Endothelial cell of umbilical vein (primary cell): ENCODE data around the gene SURF1. TPM values are rescaled to one million over a fixed set of nuclear protein-coding genes. Genes with fewer than 3 reads are reported as not detected.

Experiments used
- BruUV-seq: library from RNA; stranded (reverse); fragments of 400-500 nt; replicated peaks from 2 replicates; lab custom pipeline; 2021; lab: Mats Ljungman, UMichigan
- CTCF ChIA-PET: fragments of 300-600, 350-600 bp; sonication (Branson Sonifier 250); formaldehyde crosslinking; loops from one replicate; lab custom pipeline; 2021; ENCODE audit warnings: antibody characterized with exemption, inconsistent platforms; lab: Charles Lee
- POLR2A ChIA-PET: fragments of 300-600, 350-600 bp; sonication (Branson Sonifier 250); formaldehyde crosslinking; loops from one replicate; lab custom pipeline; 2021; ENCODE audit warnings: antibody characterized with exemption, inconsistent platforms; lab: Charles Lee
- DNase-seq: peaks from one replicate; pipeline ENCODE4 v3.0.0-alpha.2; 2011; ENCODE audit warnings: low read depth, low spot score
- FAIRE-seq: peaks from 2 replicates; lab custom pipeline; 2011; peaks lifted over from hg19 to GRCh38; lab: Jason Lieb, UNC
- H2AFZ ChIP-seq: 2 replicates; pipeline ENCODE4 v1.6.0; 2012; ENCODE audit warnings: low read depth, low read length, control low read depth, inconsistent platforms
- H3K27ac ChIP-seq: 2 replicates; pipeline ENCODE4 v1.5.1; 2011; ENCODE audit warnings: low read depth, mild to moderate bottlenecking, control low read depth, low read length, moderate library complexity; ENCODE audit not compliant: insufficient read depth
- H3K27me3 ChIP-seq, 2 experiments: 2 replicates each; pipeline versions ENCODE4 v1.6.0 to v1.6.1; 2011; ENCODE audit warnings: low read length in 2 of 2, mixed read lengths in 1 of 2; ENCODE audit not compliant: control insufficient read depth in 2 of 2, insufficient read depth in 2 of 2
- H3K36me3 ChIP-seq, 2 experiments: 2 replicates in 1 of 2; 3 replicates in 1 of 2; pipeline ENCODE4 v1.5.1; 2011; ENCODE audit warnings: low read length in 2 of 2, mild to moderate bottlenecking in 1 of 2, moderate library complexity in 1 of 2; ENCODE audit not compliant: control insufficient read depth in 2 of 2, insufficient read depth in 2 of 2; ENCODE audit errors: extremely low read depth in 1 of 2
- H3K4me1 ChIP-seq: 3 replicates; pipeline ENCODE4 v1.5.1; 2011; ENCODE audit warnings: mild to moderate bottlenecking, low read length; ENCODE audit not compliant: control insufficient read depth, insufficient read depth; ENCODE audit errors: extremely low read depth
- H3K4me2 ChIP-seq: 2 replicates; pipeline ENCODE4 v1.6.1; 2011; ENCODE audit warnings: low read length, control low read depth, mixed read lengths; ENCODE audit not compliant: insufficient read depth
- H3K4me3 ChIP-seq, 3 experiments: fragments of 200-600 bp in 1 of 3; sonication (generic), shearing (Covaris generic) in 1 of 3; replicated peaks in 1 of 3; 2 replicates each; pipeline ENCODE4 v1.5.1; 2011 to 2016; ENCODE audit warnings: control low read depth in 3 of 3, low read length in 3 of 3, mild to moderate bottlenecking in 2 of 3, inconsistent platforms in 1 of 3, low read depth in 1 of 3, moderate library complexity in 1 of 3; ENCODE audit not compliant: insufficient read depth in 1 of 3
- H3K79me2 ChIP-seq: 2 replicates; pipeline ENCODE4 v1.6.0; 2012; ENCODE audit warnings: low read length, inconsistent platforms; ENCODE audit not compliant: control insufficient read depth, insufficient read depth
- H3K9ac ChIP-seq: replicated peaks from 2 replicates; pipeline ENCODE3; 2011; ENCODE audit warnings: low read length, control low read depth; ENCODE audit not compliant: insufficient read depth; ENCODE audit errors: extremely low read depth
- H3K9me1 ChIP-seq: replicated peaks from 3 replicates; pipeline ENCODE4 v1.6.0; 2011; ENCODE audit warnings: mild to moderate bottlenecking, low read length; ENCODE audit not compliant: control insufficient read depth, insufficient read depth; ENCODE audit errors: extremely low read depth
- H3K9me3 ChIP-seq: replicated peaks from 2 replicates; pipeline ENCODE4 v1.5.1; 2012; ENCODE audit warnings: low read length, inconsistent platforms; ENCODE audit not compliant: control insufficient read depth, insufficient read depth
- H4K20me1 ChIP-seq: replicated peaks from 2 replicates; pipeline ENCODE3; 2011; ENCODE audit warnings: mild to moderate bottlenecking, low read length; ENCODE audit not compliant: control insufficient read depth, insufficient read depth; ENCODE audit errors: extremely low read depth
- EZH2 ChIP-seq: IDR thresholded peaks from 2 replicates; pipeline ENCODE4 v1.6.1; 2012; ENCODE audit warnings: borderline replicate concordance, low read depth, mild to moderate bottlenecking, moderate library complexity, low read length, inconsistent platforms; ENCODE audit not compliant: severe bottlenecking
- FOS ChIP-seq: IDR thresholded peaks from 2 replicates; pipeline ENCODE4 v1.6.1; 2011; ENCODE audit warnings: mild to moderate bottlenecking, low read length, moderate library complexity, borderline replicate concordance; ENCODE audit not compliant: insufficient read depth
- GATA2 ChIP-seq: IDR thresholded peaks from 2 replicates; pipeline ENCODE4 v1.7.0; 2011; ENCODE audit warnings: low read depth, mild to moderate bottlenecking, moderate library complexity, mixed read lengths, low read length; ENCODE audit not compliant: insufficient read length, insufficient read depth
- JUN ChIP-seq: IDR thresholded peaks from 2 replicates; pipeline ENCODE4 v1.6.1; 2011; ENCODE audit warnings: borderline replicate concordance, low read depth; ENCODE audit not compliant: insufficient read length, insufficient read depth
- MYC ChIP-seq: IDR thresholded peaks from one replicate; pipeline ENCODE4 v1.6.1; 2011; ENCODE audit warnings: mild to moderate bottlenecking, low read depth, low read length
- POLR2A ChIP-seq: IDR thresholded peaks from 2 replicates; pipeline ENCODE4 v1.6.1; 2012; ENCODE audit warnings: low read depth, mild to moderate bottlenecking, control low read depth, low read length
- POLR2AphosphoS5 ChIP-seq: IDR thresholded peaks from 2 replicates; pipeline ENCODE4 v1.6.1; 2012; ENCODE audit warnings: low read depth, mild to moderate bottlenecking, control low read depth, low read length, moderate library complexity; ENCODE audit not compliant: insufficient read depth
- dilution Hi-C: fragments of 300-500 bp; cut with MboI; formaldehyde crosslinking; loops from one replicate; pipeline ENCODE4 v1.15.0; 2019; ENCODE audit warnings: low sequenced_read_pairs; ENCODE audit not compliant: extremely low pct_ligation_motif_present
- intact Hi-C: fragments of 100-400 bp; cut with micrococcal nuclease; formaldehyde crosslinking; loops from one replicate; pipeline ENCODE4 v1.10.0; 2022
- polyA plus RNA-seq, 4 experiments: library from polyadenylated mRNA; depleted of rRNA in 3 of 4; stranded (reverse) in 3 of 4; unstranded in 1 of 4; fragments of >200 nt; gene quantifications; 2 replicates each; pipeline versions ENCODE4 v1.2.1 to v1.2.3, GENCODE V29; 2011 to 2012; ENCODE audit warnings: missing spikeins in 1 of 4
- total RNA-seq: library from RNA; stranded (reverse); gene quantifications from 2 replicates; pipeline ENCODE4 v1.2.3, GENCODE V29; 2021
- TF ChIP-seq, protein P1 (sequence below), 2 donors: IDR thresholded peaks; 1 replicate in 1 of 2; 2 replicates in 1 of 2; pipeline ENCODE4 v1.5.1; 2011; ENCODE audit warnings: low read length in 2 of 2, mild to moderate bottlenecking in 2 of 2, moderate library complexity in 2 of 2, control low read depth in 1 of 2, inconsistent platforms in 1 of 2, low read depth in 1 of 2; ENCODE audit not compliant: insufficient read depth in 1 of 2; ENCODE audit errors: extremely low read depth in 1 of 2
- TF ChIP-seq, protein P2 (sequence below): IDR thresholded peaks from 2 replicates; pipeline ENCODE4 v1.6.1; 2011; ENCODE audit not compliant: insufficient read depth, insufficient read length

The SURF1 gene
- total and polyA plus RNA-seq, 2 donors (not counting 3 experiments of a cell fraction or from before 2014, with no cell fraction given) = 22.8 to 27.1 TPM

DNA sequence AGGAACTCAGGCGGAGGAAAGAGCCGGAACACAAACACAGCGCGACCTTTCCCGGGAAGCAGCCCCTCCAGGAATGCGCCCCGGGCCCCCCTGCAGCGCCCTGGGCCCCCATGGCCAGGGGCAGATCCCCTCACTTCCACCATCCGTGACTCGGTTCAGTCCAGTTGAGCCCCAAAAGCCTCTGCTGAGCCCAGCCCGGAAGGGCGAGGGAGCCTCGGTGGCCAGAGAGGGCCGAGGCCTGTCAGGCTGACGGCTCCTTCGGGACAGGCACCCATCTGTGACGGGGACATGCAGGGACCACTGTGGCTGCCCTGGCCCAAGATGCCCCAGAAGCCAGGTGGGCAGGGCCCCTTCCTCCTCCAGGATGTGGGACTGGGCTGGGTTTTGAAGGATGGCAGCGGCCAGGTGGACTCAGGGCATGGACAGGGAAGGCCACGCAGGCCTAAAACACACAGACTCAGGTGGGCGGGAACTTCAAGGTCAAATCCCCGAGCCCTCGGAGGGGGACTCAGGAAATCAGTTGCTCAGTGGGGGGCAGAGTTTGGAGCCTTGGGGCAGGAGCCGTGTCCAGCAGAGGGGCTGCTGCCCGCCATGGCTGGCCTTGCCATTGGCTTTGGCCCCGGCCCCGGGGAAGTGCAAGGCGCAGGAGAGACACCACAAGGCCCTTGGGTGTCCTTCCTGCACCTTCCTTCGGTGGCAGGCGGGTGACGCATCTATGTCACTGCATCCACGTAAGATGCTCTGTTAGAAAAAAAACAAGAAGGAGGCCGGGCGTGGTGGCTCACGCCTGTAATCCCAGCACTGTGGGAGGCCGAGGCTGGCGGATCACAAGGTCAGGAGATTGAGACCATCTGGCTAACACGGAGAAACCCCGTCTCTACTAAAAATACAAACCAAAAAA lies 51.6 kb downstream of the SURF1 start:
- CTCF ChIA-PET = no interaction called here
- TF ChIP-seq POLR2A = no peak
- no peak for TF ChIP-seq EZH2
- Histone ChIP-seq H3K79me2 (no peaks in the 10 kb centered on the region), H3K9me1 (no peaks in the 10 kb centered on the region), H3K9ac (no peak overlapping the region), H3K4me3 (no peak overlapping the region), H3K27me3 (peaks cover 0 to 4% of the 10 kb centered on the region in 2 experiments), H3K36me3 (no peaks in the 10 kb centered on the region), H3K27ac (no peak overlapping the region), H3K4me2 (no peak overlapping the region), H4K20me1 (no peaks in the 10 kb centered on the region), H3K4me1 (no peaks in the 10 kb centered on the region), H3K9me3 (no peaks in the 10 kb centered on the region), H2AFZ (no peak overlapping the region)
- dilution Hi-C loops (no loop called here), intact Hi-C loops (no loop called here)
- BruUV-seq = no TSS peak
- DNase-seq (no peak), FAIRE-seq (no peak)
- POLR2A ChIA-PET = no interaction called here

DNA sequence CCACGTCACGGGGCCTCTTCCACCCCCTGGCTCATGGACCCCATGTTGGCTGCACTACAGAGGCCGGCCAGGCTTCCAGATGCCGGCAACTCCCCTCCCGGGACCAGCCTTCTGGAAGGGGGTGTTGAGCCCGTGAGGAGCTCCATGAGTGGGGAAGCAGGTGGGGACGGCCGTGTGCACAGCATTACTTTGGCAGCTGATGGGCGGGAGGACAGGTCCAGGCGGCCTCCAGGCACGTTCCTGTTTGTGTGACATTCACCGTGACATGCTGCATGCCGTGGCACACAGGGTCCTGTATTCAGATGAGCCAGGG lies 52.2 kb downstream of the SURF1 start:
- dilution Hi-C loops (no loop called here), intact Hi-C loops (no loop called here)
- Histone ChIP-seq H3K9me1 (no peaks in the 10 kb centered on the region), H3K9me3 (no peaks in the 10 kb centered on the region), H3K27ac (no peak overlapping the region), H3K4me3 (no peak overlapping the region), H2AFZ (no peak overlapping the region), H3K79me2 (no peaks in the 10 kb centered on the region), H4K20me1 (no peaks in the 10 kb centered on the region), H3K4me1 (no peaks in the 10 kb centered on the region), H3K9ac (no peak overlapping the region), H3K36me3 (no peaks in the 10 kb centered on the region), H3K27me3 (peaks cover 0 to 2% of the 10 kb centered on the region in 2 experiments), H3K4me2 (no peak overlapping the region)
- DNase-seq (no peak), FAIRE-seq (no peak)
- ChIA-PET POLR2A (no interaction called here), CTCF (interaction anchor here (1.2 kb wide), 1 partner anchor 118 kb away, joined by 3 read pairs; no protein-coding TSS in a partner anchor)
- no TSS peak for BruUV-seq
- TF ChIP-seq, protein P1, sequence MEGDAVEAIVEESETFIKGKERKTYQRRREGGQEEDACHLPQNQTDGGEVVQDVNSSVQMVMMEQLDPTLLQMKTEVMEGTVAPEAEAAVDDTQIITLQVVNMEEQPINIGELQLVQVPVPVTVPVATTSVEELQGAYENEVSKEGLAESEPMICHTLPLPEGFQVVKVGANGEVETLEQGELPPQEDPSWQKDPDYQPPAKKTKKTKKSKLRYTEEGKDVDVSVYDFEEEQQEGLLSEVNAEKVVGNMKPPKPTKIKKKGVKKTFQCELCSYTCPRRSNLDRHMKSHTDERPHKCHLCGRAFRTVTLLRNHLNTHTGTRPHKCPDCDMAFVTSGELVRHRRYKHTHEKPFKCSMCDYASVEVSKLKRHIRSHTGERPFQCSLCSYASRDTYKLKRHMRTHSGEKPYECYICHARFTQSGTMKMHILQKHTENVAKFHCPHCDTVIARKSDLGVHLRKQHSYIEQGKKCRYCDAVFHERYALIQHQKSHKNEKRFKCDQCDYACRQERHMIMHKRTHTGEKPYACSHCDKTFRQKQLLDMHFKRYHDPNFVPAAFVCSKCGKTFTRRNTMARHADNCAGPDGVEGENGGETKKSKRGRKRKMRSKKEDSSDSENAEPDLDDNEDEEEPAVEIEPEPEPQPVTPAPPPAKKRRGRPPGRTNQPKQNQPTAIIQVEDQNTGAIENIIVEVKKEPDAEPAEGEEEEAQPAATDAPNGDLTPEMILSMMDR (IDR thresholded peaks at IDR 0.05; ENCODE audit: extremely low read depth in 1 of 2, insufficient read depth in 1 of 2, low read depth in 1 of 2, low read length in 2 of 2) = no peak
- TF ChIP-seq MYC (no peak), JUN (no peak), FOS (no peak), POLR2AphosphoS5 (no peak), GATA2 (no peak)
- TF ChIP-seq, protein P2, sequence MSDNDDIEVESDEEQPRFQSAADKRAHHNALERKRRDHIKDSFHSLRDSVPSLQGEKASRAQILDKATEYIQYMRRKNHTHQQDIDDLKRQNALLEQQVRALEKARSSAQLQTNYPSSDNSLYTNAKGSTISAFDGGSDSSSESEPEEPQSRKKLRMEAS = no peak
